ENCODE results near the gene FAAH2. TPM values are rescaled to one million over a fixed set of nuclear protein-coding genes. Genes with fewer than 3 reads are reported as not detected.

FAAH2 gene
- total and polyA plus RNA-seq, 12 donors = 0.10 to 0.95 (median 0.32) TPM; not detected in 2

DNA sequence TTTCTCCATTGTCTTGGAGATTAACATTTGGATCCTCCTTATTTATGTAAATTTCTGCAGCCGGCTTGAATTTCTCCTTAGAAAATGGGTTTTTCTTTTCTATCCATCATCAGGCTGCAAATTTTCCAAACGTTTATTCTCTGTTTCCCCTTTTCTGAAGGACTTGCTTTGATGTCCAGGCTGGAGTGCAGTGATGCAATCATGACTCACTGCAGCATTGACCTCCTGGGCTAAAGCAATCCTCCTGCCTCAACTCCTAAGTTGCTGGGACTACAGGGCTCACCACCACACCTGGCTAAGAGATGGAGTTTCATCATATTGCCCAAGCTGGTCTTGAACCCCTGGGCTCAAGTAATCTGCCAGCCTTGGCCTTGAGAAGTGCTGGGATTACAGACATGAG, 161.3 kb downstream of the FAAH2 start:
- Histone ChIP-seq H3K4me1 (no peaks in the 10 kb centered on the region), H3K27me3 (peaks cover 0 to 17% (median 0%) of the 10 kb centered on the region in 7 donors), H3K27ac (no peak overlapping the region), H3K4me3 (no peak overlapping the region), H3K36me3 (no peaks in the 10 kb centered on the region), H3K9me3 (no peaks in the 10 kb centered on the region)
- DNase-seq (no peak), ATAC-seq (no peak)
- intact Hi-C loops (cut with DNase I) = no loop called here
- WGBS, 2 donors = 72 to 73% methylated on average over 2 of the region's 2 CpGs
- TF ChIP-seq, protein P1, sequence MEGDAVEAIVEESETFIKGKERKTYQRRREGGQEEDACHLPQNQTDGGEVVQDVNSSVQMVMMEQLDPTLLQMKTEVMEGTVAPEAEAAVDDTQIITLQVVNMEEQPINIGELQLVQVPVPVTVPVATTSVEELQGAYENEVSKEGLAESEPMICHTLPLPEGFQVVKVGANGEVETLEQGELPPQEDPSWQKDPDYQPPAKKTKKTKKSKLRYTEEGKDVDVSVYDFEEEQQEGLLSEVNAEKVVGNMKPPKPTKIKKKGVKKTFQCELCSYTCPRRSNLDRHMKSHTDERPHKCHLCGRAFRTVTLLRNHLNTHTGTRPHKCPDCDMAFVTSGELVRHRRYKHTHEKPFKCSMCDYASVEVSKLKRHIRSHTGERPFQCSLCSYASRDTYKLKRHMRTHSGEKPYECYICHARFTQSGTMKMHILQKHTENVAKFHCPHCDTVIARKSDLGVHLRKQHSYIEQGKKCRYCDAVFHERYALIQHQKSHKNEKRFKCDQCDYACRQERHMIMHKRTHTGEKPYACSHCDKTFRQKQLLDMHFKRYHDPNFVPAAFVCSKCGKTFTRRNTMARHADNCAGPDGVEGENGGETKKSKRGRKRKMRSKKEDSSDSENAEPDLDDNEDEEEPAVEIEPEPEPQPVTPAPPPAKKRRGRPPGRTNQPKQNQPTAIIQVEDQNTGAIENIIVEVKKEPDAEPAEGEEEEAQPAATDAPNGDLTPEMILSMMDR (IDR thresholded peaks at IDR 0.05) = no peak

- peaks cover 0 to 18% (median 0%) of the 10 kb centered on the region in 7 donors for H3K27me3 ChIP-seq
- no peaks in the 10 kb centered on the region for H3K9me3 ChIP-seq
- TF ChIP-seq, protein P1 (IDR thresholded peaks at IDR 0.05) = no peak
- no peaks in the 10 kb centered on the region for H3K36me3 ChIP-seq
- intact Hi-C loops (cut with DNase I) = loop anchor here in 7 of 10 donors (5.0 to 10.0 kb wide), 2 partner anchors 294 to 297 kb away; no protein-coding TSS in a partner anchor
- 53 to 54% methylated on average over 3 of the region's 3 CpGs for WGBS, 2 donors
- H3K4me3 ChIP-seq = no peak overlapping the region
- DNase-seq (no peak), ATAC-seq (no peak)
- H3K4me1 ChIP-seq = no peaks in the 10 kb centered on the region
- H3K27ac ChIP-seq = no peak overlapping the region
Observed at GRCh38 chrX:57451426-57452020, 165.0 kb downstream of the FAAH2 start.

DNA sequence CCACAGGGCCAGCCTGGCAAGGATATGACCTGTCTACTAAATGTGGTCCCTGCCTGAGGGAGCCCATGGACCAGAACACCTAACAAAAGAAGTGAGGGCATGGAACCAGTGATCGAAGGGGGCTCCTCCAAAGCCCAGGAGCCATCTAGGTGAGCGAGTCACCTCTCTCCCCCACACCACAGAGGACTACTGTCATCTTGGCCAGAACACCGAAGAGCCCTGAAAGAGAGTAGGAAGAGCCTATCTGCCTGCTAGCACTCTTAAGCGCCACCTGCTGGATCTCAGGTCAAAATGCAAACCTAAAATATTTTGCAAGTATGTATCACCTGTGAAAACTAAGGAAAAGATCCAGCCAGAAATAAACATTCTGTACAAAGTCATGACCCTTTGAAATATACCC, 167.4 kb downstream of the FAAH2 start:
- TF ChIP-seq, protein P1 (IDR thresholded peaks at IDR 0.05) = peak in 8 of 9 donors; percentile 9 to 62 (median 42)
- no peaks in the 10 kb centered on the region for H3K4me1 ChIP-seq
- H3K4me3 ChIP-seq = no peak overlapping the region
- DNase-seq (no peak), ATAC-seq (no peak)
- peaks cover 0 to 7% (median 0%) of the 10 kb centered on the region in 11 donors for H3K9me3 ChIP-seq
- peaks cover 0 to 11% (median 0%) of the 10 kb centered on the region in 7 donors for H3K27me3 ChIP-seq
- intact Hi-C loops (cut with DNase I) = loop anchor here in 7 of 10 donors (5.0 to 10.0 kb wide), 2 partner anchors 297 to 299 kb away; no protein-coding TSS in a partner anchor
- WGBS, 2 donors = 34 to 36% methylated on average over 3 to 4 of the region's 4 CpGs
- no peaks in the 10 kb centered on the region for H3K36me3 ChIP-seq
- H3K27ac ChIP-seq = no peak overlapping the region

DNA sequence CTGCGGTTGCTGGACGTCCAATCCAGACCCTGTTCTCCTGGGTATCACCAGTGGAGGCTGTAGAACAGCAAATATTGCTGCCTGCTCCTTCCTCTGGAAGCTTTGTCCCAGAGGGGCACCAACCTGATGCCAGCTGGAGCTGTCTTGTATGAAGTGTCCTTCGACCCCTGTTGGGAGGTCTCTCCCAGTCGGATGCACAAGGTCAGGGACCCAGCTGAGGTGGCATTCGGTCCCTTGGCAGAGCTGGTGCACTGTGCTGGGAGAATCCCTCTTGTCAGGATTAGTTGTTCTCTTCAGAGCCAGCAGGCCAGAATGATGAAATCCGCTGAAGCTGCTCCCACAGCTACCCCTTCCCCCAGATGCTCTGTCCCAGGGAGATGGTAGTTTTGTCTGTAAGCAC, 195.0 kb downstream of the FAAH2 start:
- DNase-seq = no peak
- no peaks in the 10 kb centered on the region for H3K36me3 ChIP-seq
- 87 to 90% methylated on average over 5 to 6 of the region's 6 CpGs for WGBS, 2 donors

More for the DNA sequence above, 195.0 kb downstream of the FAAH2 start:
- intact Hi-C loops (cut with DNase I) = no loop called here
- Histone ChIP-seq H3K27me3 (no peaks in the 10 kb centered on the region), H3K27ac (no peak overlapping the region), H3K4me1 (no peaks in the 10 kb centered on the region), H3K4me3 (no peak overlapping the region), H3K9me3 (peaks cover 0 to 9% (median 0%) of the 10 kb centered on the region in 11 donors)
- TF ChIP-seq, protein P1 (IDR thresholded peaks at IDR 0.05) = no peak
- ATAC-seq = no peak

All from heart right ventricle (tissue), 16 donors.